Measurements from ENCODE around the gene PRR3.

- TF ChIP-seq CTCF (IDR thresholded peaks at IDR 0.05; ENCODE audit: poor library complexity, severe bottlenecking) (no peak), EZH2 (IDR thresholded peaks at IDR 0.05; ENCODE audit: borderline replicate concordance, insufficient read depth, low read length, poor library complexity, severe bottlenecking) (no peak), EP300 (conservative IDR thresholded peaks at IDR 0.05; ENCODE audit: poor library complexity, severe bottlenecking) (no peak), POLR2AphosphoS5 (IDR thresholded peaks at IDR 0.05) (no peak), RAD21 (conservative IDR thresholded peaks at IDR 0.05) (no peak), TAF1 (IDR thresholded peaks at IDR 0.05; ENCODE audit: low read depth) (no peak), SMC3 (conservative IDR thresholded peaks at IDR 0.05; ENCODE audit: poor library complexity) (no peak)
- TF ChIP-seq, protein P1, sequence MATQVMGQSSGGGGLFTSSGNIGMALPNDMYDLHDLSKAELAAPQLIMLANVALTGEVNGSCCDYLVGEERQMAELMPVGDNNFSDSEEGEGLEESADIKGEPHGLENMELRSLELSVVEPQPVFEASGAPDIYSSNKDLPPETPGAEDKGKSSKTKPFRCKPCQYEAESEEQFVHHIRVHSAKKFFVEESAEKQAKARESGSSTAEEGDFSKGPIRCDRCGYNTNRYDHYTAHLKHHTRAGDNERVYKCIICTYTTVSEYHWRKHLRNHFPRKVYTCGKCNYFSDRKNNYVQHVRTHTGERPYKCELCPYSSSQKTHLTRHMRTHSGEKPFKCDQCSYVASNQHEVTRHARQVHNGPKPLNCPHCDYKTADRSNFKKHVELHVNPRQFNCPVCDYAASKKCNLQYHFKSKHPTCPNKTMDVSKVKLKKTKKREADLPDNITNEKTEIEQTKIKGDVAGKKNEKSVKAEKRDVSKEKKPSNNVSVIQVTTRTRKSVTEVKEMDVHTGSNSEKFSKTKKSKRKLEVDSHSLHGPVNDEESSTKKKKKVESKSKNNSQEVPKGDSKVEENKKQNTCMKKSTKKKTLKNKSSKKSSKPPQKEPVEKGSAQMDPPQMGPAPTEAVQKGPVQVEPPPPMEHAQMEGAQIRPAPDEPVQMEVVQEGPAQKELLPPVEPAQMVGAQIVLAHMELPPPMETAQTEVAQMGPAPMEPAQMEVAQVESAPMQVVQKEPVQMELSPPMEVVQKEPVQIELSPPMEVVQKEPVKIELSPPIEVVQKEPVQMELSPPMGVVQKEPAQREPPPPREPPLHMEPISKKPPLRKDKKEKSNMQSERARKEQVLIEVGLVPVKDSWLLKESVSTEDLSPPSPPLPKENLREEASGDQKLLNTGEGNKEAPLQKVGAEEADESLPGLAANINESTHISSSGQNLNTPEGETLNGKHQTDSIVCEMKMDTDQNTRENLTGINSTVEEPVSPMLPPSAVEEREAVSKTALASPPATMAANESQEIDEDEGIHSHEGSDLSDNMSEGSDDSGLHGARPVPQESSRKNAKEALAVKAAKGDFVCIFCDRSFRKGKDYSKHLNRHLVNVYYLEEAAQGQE (IDR thresholded peaks at IDR 0.05; ENCODE audit: borderline replicate concordance) = no peak
These were observed 537 bp downstream of the PRR3 start for GRCh38 chr6:30557683-30557981.
